K562 (cell line): ENCODE data around the gene ARHGEF12. TPM values are rescaled to one million over a fixed set of nuclear protein-coding genes. Genes with fewer than 3 reads are reported as not detected.

Source experiments
- ATAC-seq: fragments of 200-7000 bp; cut with Tn5 transposase; 3 replicates; pipeline ENCODE4 v1.9.1; 2020; ENCODE audit warnings: moderate library complexity
- BruUV-seq: library from RNA; stranded (reverse); fragments of 400-500 nt; replicated peaks from 2 replicates; lab custom pipeline; 2021; lab: Mats Ljungman, UMichigan
- CTCF ChIA-PET: fragments of 300-600 bp; formaldehyde crosslinking; extraction: SDS; loops from one replicate; lab custom pipeline; 2021; ENCODE audit warnings: low intra/inter-chr PET ratio; lab: Yijun Ruan, JAX
- POLR2A ChIA-PET: fragments of 300-600, 350-650 bp; sonication (Branson Sonifier 250); formaldehyde crosslinking; extraction: SDS; loops from one replicate; lab custom pipeline; 2021; ENCODE audit warnings: antibody characterized with exemption, inconsistent platforms; lab: Yijun Ruan, JAX
- DNase-seq, 4 experiments: peaks; one replicate each; pipeline versions ENCODE4 v3.0.0 to v3.0.0-alpha.2; 2011 to 2018; ENCODE audit warnings: low spot score in 3 of 4, mixed read lengths in 3 of 4; ENCODE audit errors: extremely low read depth in 1 of 4
- FAIRE-seq: peaks from 2 replicates; lab custom pipeline; 2011; peaks lifted over from hg19 to GRCh38; lab: Jason Lieb, UNC
- H2AFZ ChIP-seq: 2 replicates; pipeline ENCODE4 v1.6.0; 2011; ENCODE audit warnings: low read depth, low read length, control low read depth, inconsistent platforms
- H3K27ac ChIP-seq: fragments of 200-600 bp; 3 replicates; pipeline ENCODE4 v1.8.0; 2011; ENCODE audit warnings: low read depth, mild to moderate bottlenecking, control low read depth, inconsistent platforms, low read length, moderate library complexity, mixed read lengths; ENCODE audit errors: extremely low read depth
- H3K27me3 ChIP-seq, 2 experiments: fragments of 300-600 bp in 1 of 2; 2 replicates in 1 of 2; 3 replicates in 1 of 2; pipeline versions ENCODE4 v1.6.0 to v1.8.0; 2011; ENCODE audit warnings: inconsistent platforms in 2 of 2, low read length in 2 of 2, mild to moderate bottlenecking in 1 of 2, mixed read lengths in 1 of 2, moderate library complexity in 1 of 2; ENCODE audit not compliant: control insufficient read depth in 2 of 2, insufficient read depth in 2 of 2
- H3K36me3 ChIP-seq: fragments of 300-600 bp; 3 replicates; pipeline ENCODE4 v1.8.0; 2011; ENCODE audit warnings: mild to moderate bottlenecking, low read length, inconsistent platforms; ENCODE audit not compliant: control insufficient read depth, insufficient read depth
- H3K4me1 ChIP-seq, 2 experiments: fragments of 200-600 bp in 1 of 2; replicated peaks in 1 of 2; 2 replicates in 1 of 2; 3 replicates in 1 of 2; pipeline versions ENCODE4 v1.5.1 to v1.8.0; 2011; ENCODE audit warnings: inconsistent platforms in 2 of 2, low read length in 2 of 2, mild to moderate bottlenecking in 1 of 2, mixed read lengths in 1 of 2, moderate library complexity in 1 of 2; ENCODE audit not compliant: control insufficient read depth in 2 of 2, insufficient read depth in 2 of 2
- H3K4me2 ChIP-seq: 2 replicates; pipeline ENCODE4 v1.6.1; 2011; ENCODE audit warnings: low read length, control low read depth, inconsistent platforms, mixed read lengths; ENCODE audit not compliant: insufficient read depth
- H3K4me3 ChIP-seq: fragments of 200-600 bp; sonication (generic), shearing (Covaris generic); 2 replicates; pipeline ENCODE4 v1.5.1; 2016; ENCODE audit warnings: control low read depth, inconsistent platforms
- H3K79me2 ChIP-seq: fragments of 200-600 bp; 3 replicates; pipeline ENCODE4 v1.8.0; 2011; ENCODE audit warnings: low read length, inconsistent platforms; ENCODE audit not compliant: control insufficient read depth, insufficient read depth
- H3K9ac ChIP-seq, 2 experiments: 2 replicates each; pipeline versions ENCODE4 v1.6.0 to v1.6.1; 2011; ENCODE audit warnings: low read depth in 2 of 2, low read length in 2 of 2, control low read depth in 1 of 2, inconsistent platforms in 1 of 2, mild to moderate bottlenecking in 1 of 2, mixed read lengths in 1 of 2; ENCODE audit not compliant: insufficient read depth in 1 of 2
- H3K9me1 ChIP-seq: one replicate; pipeline ENCODE4 v1.6.0; 2011; ENCODE audit warnings: inconsistent platforms, mild to moderate bottlenecking, low read length, moderate library complexity; ENCODE audit not compliant: control insufficient read depth, insufficient read depth
- H3K9me3 ChIP-seq: replicated peaks from 2 replicates; pipeline ENCODE4 v1.5.1; 2011; ENCODE audit warnings: low read depth, low read length, inconsistent platforms; ENCODE audit not compliant: control insufficient read depth, insufficient read depth
- H4K20me1 ChIP-seq: replicated peaks from 2 replicates; pipeline ENCODE4 v1.6.1; 2011; ENCODE audit warnings: low read length, inconsistent platforms, mixed read lengths; ENCODE audit not compliant: control insufficient read depth, insufficient read depth
- ATF3 ChIP-seq, 2 experiments: fragments of 450-650 bp in 1 of 2; sonication (generic) in 1 of 2; formaldehyde crosslinking in 1 of 2; IDR thresholded peaks in 1 of 2; conservative IDR thresholded peaks in 1 of 2; 2 replicates each; pipeline versions ENCODE4 v1.6.1 to v1.8.1; 2016 to 2023; ENCODE audit warnings: mild to moderate bottlenecking in 2 of 2, moderate library complexity in 2 of 2, inconsistent platforms in 1 of 2, missing genetic modification reagents in 1 of 2
- HCFC1 ChIP-seq: IDR thresholded peaks from 2 replicates; pipeline ENCODE4 v1.6.1; 2012; ENCODE audit warnings: low read depth, low read length, improper control_type of control experiment
- KDM5B ChIP-seq: fragments of 200-600 bp; sonication (generic); IDR thresholded peaks from 2 replicates; pipeline ENCODE4 v1.6.1; 2012; ENCODE audit warnings: low read depth, mild to moderate bottlenecking, moderate library complexity, low read length, control low read depth, inconsistent platforms; ENCODE audit not compliant: insufficient replicate concordance
- KLF6 ChIP-seq: fragments of 250-450 bp; sonication (Bioruptor Pico); IDR thresholded peaks from 2 replicates; pipeline ENCODE4 v1.4.0; 2020; ENCODE audit warnings: mild to moderate bottlenecking, moderate library complexity, borderline replicate concordance
- MCM7 ChIP-seq, 2 experiments: fragments of 450-650 bp; IDR thresholded peaks; 2 replicates each; pipeline ENCODE4 v1.6.1; 2016 to 2018
- MTA2 ChIP-seq: fragments of 450-650 bp; IDR thresholded peaks from 2 replicates; pipeline ENCODE4 v1.6.1; 2016; ENCODE audit warnings: low read depth
- RBM15 ChIP-seq: fragments of 200-400 bp; formaldehyde crosslinking; IDR thresholded peaks from 2 replicates; pipeline ENCODE4 v1.6.1; 2018; ENCODE audit warnings: mild to moderate bottlenecking, low read length, moderate library complexity; ENCODE audit not compliant: insufficient read depth
- RNF2 ChIP-seq: sonication (generic); IDR thresholded peaks from 2 replicates; pipeline ENCODE4 v1.6.1; 2016
- SMAD1 ChIP-seq: fragments of 150-350 bp; IDR thresholded peaks from 2 replicates; pipeline ENCODE4 v1.6.1; 2014; ENCODE audit warnings: low read length, low read depth; ENCODE audit not compliant: partially characterized antibody
- SNRNP70 ChIP-seq: fragments of 200-400 bp; formaldehyde crosslinking; optimal IDR thresholded peaks from 2 replicates; pipeline ENCODE3; 2017; ENCODE audit warnings: low read depth, low read length
- TOE1 ChIP-seq, 2 experiments: fragments of 450-650 bp in 1 of 2; sonication (generic) in 1 of 2; formaldehyde crosslinking in 1 of 2; IDR thresholded peaks; 2 replicates each; pipeline versions ENCODE4 v1.7.1 to v1.8.0; 2016 to 2022; ENCODE audit warnings: borderline replicate concordance in 2 of 2, mild to moderate bottlenecking in 2 of 2, antibody characterized with exemption in 1 of 2, inconsistent platforms in 1 of 2, low read depth in 1 of 2, missing genetic modification reagents in 1 of 2, moderate library complexity in 1 of 2
- ZC3H4 ChIP-seq: sonication (generic); formaldehyde crosslinking; IDR thresholded peaks from 2 replicates; pipeline ENCODE4 v1.9.0; 2021; ENCODE audit warnings: missing genetic modification reagents, borderline replicate concordance
- ZKSCAN1 ChIP-seq: fragments of 150-350 bp; IDR thresholded peaks from 2 replicates; pipeline ENCODE4 v1.6.1; 2016; ENCODE audit warnings: low read depth, low read length
- ZNF12 ChIP-seq: sonication (generic); formaldehyde crosslinking; IDR thresholded peaks from 2 replicates; pipeline ENCODE4 v1.4.0; 2020; ENCODE audit warnings: mild to moderate bottlenecking, missing genetic modification reagents
- ZNF282 ChIP-seq: sonication (generic); formaldehyde crosslinking; IDR thresholded peaks from 2 replicates; pipeline ENCODE4 v1.8.1; 2023; ENCODE audit warnings: missing genetic modification reagents
- WGBS: fragments of 100-300 bp; shearing (Covaris generic); methylation state at CpG from one replicate; pipeline ENCODE4 v1.1.6; 2016; ENCODE audit warnings: low coverage, mixed read lengths; ENCODE audit not compliant: insufficient coverage; ENCODE audit errors: missing lambda C conversion rate; 5-methylcytosine and 5-hydroxymethylcytosine counted together
- in situ Hi-C: fragments of 300-500 bp; cut with MboI; formaldehyde crosslinking; loops from 4 replicates; pipeline ENCODE4 v1.15.0; 2018; ENCODE audit warnings: inconsistent platforms, mixed read lengths
- intact Hi-C: fragments of 100-400 bp; cut with micrococcal nuclease; formaldehyde crosslinking; loops from 2 replicates; pipeline ENCODE4 v1.14.2; 2022
- polyA plus RNA-seq, 8 experiments: library from polyadenylated mRNA; depleted of rRNA in 4 of 8; stranded (reverse) in 5 of 8; unstranded in 3 of 8; fragments of >200 nt; fragmentation: Nextera tagmentation in 2 of 8; fragmentation: Illumina TruSeq in 1 of 8; extraction: Ambion mirVana in 2 of 8; extraction: Trizol in 1 of 8; gene quantifications; 2 replicates each; pipeline versions ENCODE4 v1.2.1 to v1.2.3, GENCODE V29; 2011 to 2014; ENCODE audit warnings: inconsistent platforms in 1 of 8, missing spikeins in 1 of 8
- total RNA-seq, 7 experiments: library from RNA; depleted of rRNA in 6 of 7; stranded (reverse); fragments of >200 nt in 6 of 7; fragmentation: Illumina TruSeq in 2 of 7; extraction: Trizol in 2 of 7; gene quantifications; 2 replicates each; pipeline versions ENCODE4 v1.2.1 to v1.2.3, GENCODE V29; 2011 to 2021; ENCODE audit warnings: low replicate concordance in 1 of 7
- TF ChIP-seq, protein P1 (sequence below): sonication (generic); formaldehyde crosslinking; IDR thresholded peaks from 2 replicates; pipeline ENCODE4 v1.4.0; 2020; ENCODE audit warnings: mild to moderate bottlenecking, missing genetic modification reagents
- TF ChIP-seq, protein P2 (sequence below): fragments of 250-450 bp; sonication (Bioruptor Pico); IDR thresholded peaks from 2 replicates; pipeline ENCODE4 v1.9.0; 2021; ENCODE audit warnings: mild to moderate bottlenecking
- TF ChIP-seq, protein P3 (sequence below): fragments of 450-650 bp; IDR thresholded peaks from 2 replicates; pipeline ENCODE4 v1.6.1; 2016

The ARHGEF12 gene
- total and polyA plus RNA-seq, 9 of the 15 experiments (the other 6 are each of a cell fraction or from before 2014, with no cell fraction given) = 3.5 to 51.7 (median 29.5) TPM

- 68% methylated on average over 2 of the region's 2 CpGs for WGBS
- intact Hi-C loops = loop anchor here (5.0 kb wide), 1 partner anchor 48 kb away; the partner anchor contains the start of gene ARHGEF12
- no peak overlapping the region for H2AFZ ChIP-seq
- ATAC-seq (no peak), DNase-seq (no peak), FAIRE-seq (no peak)
- no peaks in the 10 kb centered on the region for H3K9me3 ChIP-seq
- no peak overlapping the region for H3K4me2 ChIP-seq
- H3K4me1 ChIP-seq = no peaks in the 10 kb centered on the region
- H3K36me3 ChIP-seq = no peaks in the 10 kb centered on the region
- H4K20me1 ChIP-seq = 0 out of 2 replicates have a peak, but pooled peaks cover 4% of the 10 kb centered on the region
- CTCF ChIA-PET = no interaction called here
- no peak overlapping the region for H3K9ac ChIP-seq
- POLR2A ChIA-PET = interaction anchor here (0.7 to 1.1 kb wide), 3 partner anchors 11 to 26 kb away, joined by 3 to 8 read pairs (median 4); no protein-coding TSS in a partner anchor
- H3K27me3 ChIP-seq = no peaks in the 10 kb centered on the region
- no peaks in the 10 kb centered on the region for H3K9me1 ChIP-seq
- H3K4me3 ChIP-seq = no peak overlapping the region
- in situ Hi-C loops = no loop called here
- peaks cover 95% of the 10 kb centered on the region for H3K79me2 ChIP-seq
- no TSS peak for BruUV-seq
- no peak overlapping the region for H3K27ac ChIP-seq
- TF ChIP-seq HCFC1 = no peak
- TF ChIP-seq SMAD1 = no peak
- TF ChIP-seq MCM7 (IDR thresholded peaks at IDR 0.05) = no peak
- TF ChIP-seq, protein P1, sequence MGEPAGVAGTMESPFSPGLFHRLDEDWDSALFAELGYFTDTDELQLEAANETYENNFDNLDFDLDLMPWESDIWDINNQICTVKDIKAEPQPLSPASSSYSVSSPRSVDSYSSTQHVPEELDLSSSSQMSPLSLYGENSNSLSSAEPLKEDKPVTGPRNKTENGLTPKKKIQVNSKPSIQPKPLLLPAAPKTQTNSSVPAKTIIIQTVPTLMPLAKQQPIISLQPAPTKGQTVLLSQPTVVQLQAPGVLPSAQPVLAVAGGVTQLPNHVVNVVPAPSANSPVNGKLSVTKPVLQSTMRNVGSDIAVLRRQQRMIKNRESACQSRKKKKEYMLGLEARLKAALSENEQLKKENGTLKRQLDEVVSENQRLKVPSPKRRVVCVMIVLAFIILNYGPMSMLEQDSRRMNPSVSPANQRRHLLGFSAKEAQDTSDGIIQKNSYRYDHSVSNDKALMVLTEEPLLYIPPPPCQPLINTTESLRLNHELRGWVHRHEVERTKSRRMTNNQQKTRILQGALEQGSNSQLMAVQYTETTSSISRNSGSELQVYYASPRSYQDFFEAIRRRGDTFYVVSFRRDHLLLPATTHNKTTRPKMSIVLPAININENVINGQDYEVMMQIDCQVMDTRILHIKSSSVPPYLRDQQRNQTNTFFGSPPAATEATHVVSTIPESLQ (CRISPR knock-in tag) = no peak
- TF ChIP-seq RBM15 = no peak
- no peak for TF ChIP-seq KDM5B
- TF ChIP-seq, protein P2, sequence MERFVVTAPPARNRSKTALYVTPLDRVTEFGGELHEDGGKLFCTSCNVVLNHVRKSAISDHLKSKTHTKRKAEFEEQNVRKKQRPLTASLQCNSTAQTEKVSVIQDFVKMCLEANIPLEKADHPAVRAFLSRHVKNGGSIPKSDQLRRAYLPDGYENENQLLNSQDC (CRISPR knock-in tag) = no peak
- no peak for TF ChIP-seq ZNF282
- no peak for TF ChIP-seq ZNF12 (CRISPR knock-in tag)
- no peak for TF ChIP-seq ATF3 (IDR thresholded peaks at IDR 0.05)
- no peak for TF ChIP-seq ATF3 (CRISPR knock-in tag; conservative IDR thresholded peaks at IDR 0.05)
- TF ChIP-seq SNRNP70 = no peak
- TF ChIP-seq ZC3H4 = no peak
- no peak for TF ChIP-seq ZKSCAN1
- no peak for TF ChIP-seq TOE1 (IDR thresholded peaks at IDR 0.05; ENCODE audit: borderline replicate concordance)
- no peak for TF ChIP-seq TOE1 (CRISPR knock-in tag; IDR thresholded peaks at IDR 0.05; ENCODE audit: borderline replicate concordance, low read depth)
- TF ChIP-seq, protein P3, sequence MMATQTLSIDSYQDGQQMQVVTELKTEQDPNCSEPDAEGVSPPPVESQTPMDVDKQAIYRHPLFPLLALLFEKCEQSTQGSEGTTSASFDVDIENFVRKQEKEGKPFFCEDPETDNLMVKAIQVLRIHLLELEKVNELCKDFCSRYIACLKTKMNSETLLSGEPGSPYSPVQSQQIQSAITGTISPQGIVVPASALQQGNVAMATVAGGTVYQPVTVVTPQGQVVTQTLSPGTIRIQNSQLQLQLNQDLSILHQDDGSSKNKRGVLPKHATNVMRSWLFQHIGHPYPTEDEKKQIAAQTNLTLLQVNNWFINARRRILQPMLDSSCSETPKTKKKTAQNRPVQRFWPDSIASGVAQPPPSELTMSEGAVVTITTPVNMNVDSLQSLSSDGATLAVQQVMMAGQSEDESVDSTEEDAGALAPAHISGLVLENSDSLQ = no peak
- TF ChIP-seq MTA2 = no peak
- no peak for TF ChIP-seq KLF6 (CRISPR knock-in tag)
- no peak for TF ChIP-seq RNF2
- TF ChIP-seq, all 486 proteins: peak for 0
These were observed 49.4 kb downstream of the ARHGEF12 start for GRCh38 chr11:120385655-120386054.
